ENCODE data around the gene SHROOM4.

GRCh38 chrX:50863471-50863870 is 49.5 kb upstream of the SHROOM4 start:
- TF ChIP-seq CTCF (conservative IDR thresholded peaks at IDR 0.05; ENCODE audit: low read length) (no peak), EZH2phosphoT487 (IDR thresholded peaks at IDR 0.05; ENCODE audit: borderline replicate concordance, low read depth, low read length) (no peak)
